K562 (cell line): ENCODE measurements around the gene ING2.

ENCODE experiments used
- ASH1L ChIP-seq: fragments of 450-650 bp; IDR thresholded peaks from 2 replicates; pipeline ENCODE4 v1.6.1; 2018; ENCODE audit warnings: borderline replicate concordance, mild to moderate bottlenecking, low read depth; ENCODE audit not compliant: partially characterized antibody
- EP300 ChIP-seq: IDR thresholded peaks from 2 replicates; pipeline ENCODE4 v1.6.1; 2012; ENCODE audit warnings: low read length, improper control_type of control experiment
- PREB ChIP-seq: sonication (generic); formaldehyde crosslinking; IDR thresholded peaks from 2 replicates; pipeline ENCODE4 v1.8.1; 2023; ENCODE audit warnings: mild to moderate bottlenecking, missing genetic modification reagents

DNA sequence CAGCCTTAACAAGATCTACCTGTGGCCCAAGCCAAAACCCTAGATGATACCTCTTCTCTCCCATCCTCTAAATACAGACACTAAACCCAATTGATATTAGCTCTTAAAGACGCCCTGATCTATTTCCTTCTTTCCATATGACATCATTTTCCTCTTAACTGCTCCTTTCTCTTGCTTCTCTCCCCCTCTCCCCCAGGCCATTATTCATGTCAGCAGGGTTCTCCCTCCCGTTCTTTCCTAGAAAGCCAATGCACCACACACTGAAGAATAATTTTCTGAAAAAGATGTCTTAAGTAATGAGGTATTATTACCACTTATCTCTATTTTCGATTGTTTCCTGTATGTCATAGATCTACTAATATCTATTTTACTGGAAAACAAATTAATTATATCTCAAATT, 9.7 kb upstream of the ING2 start:
- no peak for TF ChIP-seq PREB (CRISPR knock-in tag)
- TF ChIP-seq EP300: no peak
- TF ChIP-seq ASH1L: no peak
